Panc1 (cell line): Measurements from ENCODE around the gene AP1S1. TPM values are rescaled to one million over a fixed set of nuclear protein-coding genes. Genes with fewer than 3 reads are reported as not detected.

ENCODE experiments used
- ATAC-seq: fragments of 200-7000 bp; cut with Tn5 transposase; 2 replicates; pipeline ENCODE4 v1.9.1; 2020; ENCODE audit warnings: mild to moderate bottlenecking, moderate library complexity
- BruUV-seq: library from RNA; stranded (reverse); fragments of 400-500 nt; replicated peaks from 2 replicates; lab custom pipeline; 2021; lab: Mats Ljungman, UMichigan
- CTCF ChIA-PET: fragments of 300-600 bp; sonication (Branson Sonifier 250); formaldehyde crosslinking; loops from one replicate; lab custom pipeline; 2022; ENCODE audit warnings: antibody characterized with exemption; lab: Charles Lee
- POLR2A ChIA-PET: fragments of 300-600 bp; sonication (Branson Sonifier 250); formaldehyde crosslinking; loops from one replicate; lab custom pipeline; 2022; ENCODE audit warnings: antibody characterized with exemption; lab: Charles Lee
- DNase-seq: peaks from one replicate; pipeline ENCODE4 v3.0.0-alpha.2; 2010; ENCODE audit warnings: low read depth, low spot score
- H3K27ac ChIP-seq: 2 replicates; pipeline ENCODE4 v1.5.1; 2011; ENCODE audit warnings: mild to moderate bottlenecking, low read length, inconsistent platforms
- H3K27me3 ChIP-seq: fragments of 200-500 bp; sonication (Bioruptor generic); 2 replicates; pipeline ENCODE4 v1.6.0; 2014; ENCODE audit warnings: low read length, inconsistent platforms; ENCODE audit not compliant: control insufficient read depth, insufficient read depth
- H3K36me3 ChIP-seq: fragments of 200-500 bp; sonication (Bioruptor generic); 2 replicates; pipeline ENCODE4 v1.5.1; 2014; ENCODE audit warnings: inconsistent platforms, mild to moderate bottlenecking, low read length, moderate library complexity; ENCODE audit not compliant: control insufficient read depth, insufficient read depth
- H3K4me1 ChIP-seq: 2 replicates; pipeline ENCODE4 v1.5.1; 2011; ENCODE audit warnings: inconsistent platforms, mild to moderate bottlenecking, low read length, moderate library complexity; ENCODE audit not compliant: control insufficient read depth, insufficient read depth
- H3K4me3 ChIP-seq, 2 experiments: 2 replicates each; pipeline ENCODE4 v1.5.1; 2011 to 2012; ENCODE audit warnings: low read depth in 2 of 2, low read length in 2 of 2, mild to moderate bottlenecking in 2 of 2, inconsistent platforms in 1 of 2, moderate library complexity in 1 of 2
- H3K9me3 ChIP-seq: fragments of 200-500 bp; sonication (Bioruptor generic); 2 replicates; pipeline ENCODE4 v1.5.1; 2014; ENCODE audit warnings: low read depth, mild to moderate bottlenecking, inconsistent platforms, low read length, moderate library complexity; ENCODE audit not compliant: control insufficient read depth, insufficient read depth
- POLR2AphosphoS5 ChIP-seq: IDR thresholded peaks from 2 replicates; pipeline ENCODE4 v1.6.1; 2012; ENCODE audit warnings: mild to moderate bottlenecking, low read depth, low read length, moderate library complexity
- SIN3A ChIP-seq: IDR thresholded peaks from 2 replicates; pipeline ENCODE4 v1.6.1; 2012; ENCODE audit warnings: low read depth, mild to moderate bottlenecking, low read length, moderate library complexity, borderline replicate concordance; ENCODE audit not compliant: insufficient read depth
- TCF7L2 ChIP-seq: IDR thresholded peaks from 2 replicates; pipeline ENCODE4 v1.6.1; 2011; ENCODE audit warnings: mild to moderate bottlenecking, low read depth, low read length, inconsistent platforms
- in situ Hi-C: cut with HindIII; loops from 2 replicates; pipeline ENCODE4 v1.10.0; 2016; ENCODE audit warnings: low sequenced_read_pairs, low pct_unique_long_range_greater_than_20kb
- intact Hi-C: fragments of 100-400 bp; cut with micrococcal nuclease; formaldehyde crosslinking; loops from one replicate; pipeline ENCODE4 v1.10.0; 2022; ENCODE audit not compliant: unreplicated experiment
- total RNA-seq: library from RNA; stranded (reverse); gene quantifications from one replicate; pipeline ENCODE4 v1.2.1, GENCODE V29; 2021; ENCODE audit not compliant: unreplicated experiment
- TF ChIP-seq, protein P1 (sequence below): fragments of 450-650 bp; IDR thresholded peaks from 2 replicates; pipeline ENCODE4 v1.5.1; 2017; ENCODE audit warnings: mild to moderate bottlenecking
- TF ChIP-seq, protein P2 (sequence below), 2 experiments: IDR thresholded peaks; 2 replicates each; pipeline ENCODE4 v1.6.1; 2011 to 2012; ENCODE audit warnings: low read depth in 2 of 2, control low read depth in 1 of 2, low read length in 1 of 2, mild to moderate bottlenecking in 1 of 2, moderate library complexity in 1 of 2; ENCODE audit not compliant: insufficient read depth in 1 of 2

The AP1S1 gene
- total RNA-seq, 1 experiment from 2014 or later: 74.2 TPM

DNA sequence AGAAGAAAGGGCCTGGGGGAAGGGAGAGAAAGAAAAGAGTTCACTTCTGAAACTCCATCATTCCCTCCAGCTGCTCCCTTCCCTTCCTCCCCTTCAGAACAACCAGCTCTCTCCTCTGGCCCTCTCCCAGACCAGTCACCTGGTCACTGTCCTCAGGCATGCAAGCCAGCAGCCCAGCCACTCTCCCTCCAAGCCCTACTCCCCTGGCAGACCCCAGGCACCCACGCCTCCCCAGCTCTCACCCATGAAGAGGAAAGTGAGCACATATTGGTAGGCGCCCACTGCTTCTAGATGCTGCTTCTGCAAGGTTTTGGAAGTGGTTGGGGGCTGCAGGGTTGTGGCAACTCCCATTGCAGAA, 46.2 kb downstream of the AP1S1 start:
- H3K27ac ChIP-seq: no peak overlapping the region
- ATAC-seq: 0 out of 2 replicates have a peak, but pooled peaks have one; percentile 26
- BruUV-seq: no TSS peak
- no peak overlapping the region for H3K4me3 ChIP-seq
- peaks cover 5% of the 10 kb centered on the region; the same call in 1 of the 2 replicates for H3K4me1 ChIP-seq
- DNase-seq: no peak
- no peaks in the 10 kb centered on the region for H3K36me3 ChIP-seq
- POLR2A ChIA-PET: interaction anchor here (0.7 kb wide), 1 partner anchor 223 kb away, joined by 5 read pairs; no protein-coding TSS in a partner anchor
- H3K9me3 ChIP-seq: no peaks in the 10 kb centered on the region
- CTCF ChIA-PET: no interaction called here
- intact Hi-C loops (no loop called here), in situ Hi-C loops (no loop called here)
- no peaks in the 10 kb centered on the region for H3K27me3 ChIP-seq
- TF ChIP-seq, protein P1, sequence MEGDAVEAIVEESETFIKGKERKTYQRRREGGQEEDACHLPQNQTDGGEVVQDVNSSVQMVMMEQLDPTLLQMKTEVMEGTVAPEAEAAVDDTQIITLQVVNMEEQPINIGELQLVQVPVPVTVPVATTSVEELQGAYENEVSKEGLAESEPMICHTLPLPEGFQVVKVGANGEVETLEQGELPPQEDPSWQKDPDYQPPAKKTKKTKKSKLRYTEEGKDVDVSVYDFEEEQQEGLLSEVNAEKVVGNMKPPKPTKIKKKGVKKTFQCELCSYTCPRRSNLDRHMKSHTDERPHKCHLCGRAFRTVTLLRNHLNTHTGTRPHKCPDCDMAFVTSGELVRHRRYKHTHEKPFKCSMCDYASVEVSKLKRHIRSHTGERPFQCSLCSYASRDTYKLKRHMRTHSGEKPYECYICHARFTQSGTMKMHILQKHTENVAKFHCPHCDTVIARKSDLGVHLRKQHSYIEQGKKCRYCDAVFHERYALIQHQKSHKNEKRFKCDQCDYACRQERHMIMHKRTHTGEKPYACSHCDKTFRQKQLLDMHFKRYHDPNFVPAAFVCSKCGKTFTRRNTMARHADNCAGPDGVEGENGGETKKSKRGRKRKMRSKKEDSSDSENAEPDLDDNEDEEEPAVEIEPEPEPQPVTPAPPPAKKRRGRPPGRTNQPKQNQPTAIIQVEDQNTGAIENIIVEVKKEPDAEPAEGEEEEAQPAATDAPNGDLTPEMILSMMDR: no peak
- TF ChIP-seq, protein P2, sequence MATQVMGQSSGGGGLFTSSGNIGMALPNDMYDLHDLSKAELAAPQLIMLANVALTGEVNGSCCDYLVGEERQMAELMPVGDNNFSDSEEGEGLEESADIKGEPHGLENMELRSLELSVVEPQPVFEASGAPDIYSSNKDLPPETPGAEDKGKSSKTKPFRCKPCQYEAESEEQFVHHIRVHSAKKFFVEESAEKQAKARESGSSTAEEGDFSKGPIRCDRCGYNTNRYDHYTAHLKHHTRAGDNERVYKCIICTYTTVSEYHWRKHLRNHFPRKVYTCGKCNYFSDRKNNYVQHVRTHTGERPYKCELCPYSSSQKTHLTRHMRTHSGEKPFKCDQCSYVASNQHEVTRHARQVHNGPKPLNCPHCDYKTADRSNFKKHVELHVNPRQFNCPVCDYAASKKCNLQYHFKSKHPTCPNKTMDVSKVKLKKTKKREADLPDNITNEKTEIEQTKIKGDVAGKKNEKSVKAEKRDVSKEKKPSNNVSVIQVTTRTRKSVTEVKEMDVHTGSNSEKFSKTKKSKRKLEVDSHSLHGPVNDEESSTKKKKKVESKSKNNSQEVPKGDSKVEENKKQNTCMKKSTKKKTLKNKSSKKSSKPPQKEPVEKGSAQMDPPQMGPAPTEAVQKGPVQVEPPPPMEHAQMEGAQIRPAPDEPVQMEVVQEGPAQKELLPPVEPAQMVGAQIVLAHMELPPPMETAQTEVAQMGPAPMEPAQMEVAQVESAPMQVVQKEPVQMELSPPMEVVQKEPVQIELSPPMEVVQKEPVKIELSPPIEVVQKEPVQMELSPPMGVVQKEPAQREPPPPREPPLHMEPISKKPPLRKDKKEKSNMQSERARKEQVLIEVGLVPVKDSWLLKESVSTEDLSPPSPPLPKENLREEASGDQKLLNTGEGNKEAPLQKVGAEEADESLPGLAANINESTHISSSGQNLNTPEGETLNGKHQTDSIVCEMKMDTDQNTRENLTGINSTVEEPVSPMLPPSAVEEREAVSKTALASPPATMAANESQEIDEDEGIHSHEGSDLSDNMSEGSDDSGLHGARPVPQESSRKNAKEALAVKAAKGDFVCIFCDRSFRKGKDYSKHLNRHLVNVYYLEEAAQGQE (IDR thresholded peaks at IDR 0.05; ENCODE audit: insufficient read depth in 1 of 2, low read depth in 2 of 2, low read length in 1 of 2): no peak
- TF ChIP-seq SIN3A: no peak
- TF ChIP-seq TCF7L2: no peak
- no peak for TF ChIP-seq POLR2AphosphoS5

DNA sequence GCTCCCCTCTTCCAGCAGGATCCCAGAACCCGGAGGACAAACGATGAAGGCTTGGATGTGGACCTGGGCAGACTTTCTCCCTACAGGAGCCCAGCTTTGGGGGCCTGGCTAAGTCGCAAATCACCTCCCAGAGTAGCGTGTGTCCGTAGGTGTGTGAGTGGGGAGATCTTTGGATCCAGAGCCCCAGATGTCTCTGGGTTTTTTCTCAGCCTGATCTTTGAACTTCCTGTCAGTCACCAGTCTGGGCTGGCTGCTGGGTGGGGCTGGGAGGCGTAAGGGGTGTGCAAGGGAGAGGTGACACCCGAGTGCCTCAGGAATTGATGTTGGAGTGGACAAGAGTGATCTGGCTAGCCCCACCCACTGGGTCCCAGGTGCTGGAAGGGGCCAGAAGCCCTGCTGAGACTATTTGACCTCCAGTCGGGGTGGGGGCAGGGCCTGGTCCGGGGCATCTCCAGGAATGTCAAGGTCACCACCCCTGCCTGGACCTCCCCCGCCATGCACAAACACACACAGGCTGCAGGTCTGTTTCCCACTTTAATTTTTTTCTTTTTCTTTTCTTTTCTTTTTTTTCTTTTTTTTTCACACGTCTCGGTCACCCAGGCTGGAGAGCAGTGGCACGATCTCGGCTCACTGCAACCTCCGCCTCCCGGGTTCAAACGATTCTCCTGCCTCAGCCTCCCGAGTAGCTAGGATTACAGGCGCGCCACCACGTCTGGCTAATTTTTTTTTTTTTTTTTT, 46.8 kb downstream of the AP1S1 start, which contains the start of gene MOGAT3:
TSS of gene MOGAT3 (minus strand) at position 175 of the 738 bp plus-strand sequence. CDS start 182 bp downstream, outside the sequence.
- ChIA-PET POLR2A (no interaction called here), CTCF (no interaction called here)
- ATAC-seq: peak; percentile 26; the same call in 1 of the 2 replicates
- no TSS peak for BruUV-seq
- Histone ChIP-seq H3K9me3 (no peaks in the 10 kb centered on the region), H3K4me3 (no peak within 1 kb of the TSS), H3K27ac (no peak within 1 kb of the TSS), H3K27me3 (no peaks in the 10 kb centered on the region), H3K4me1 (peaks cover 5% of the 10 kb centered on the region; the same call in 1 of the 2 replicates), H3K36me3 (no peaks in the 10 kb centered on the region)
- TF ChIP-seq POLR2AphosphoS5 (no peak), SIN3A (no peak), TCF7L2 (no peak)
- TF ChIP-seq, protein P2 (IDR thresholded peaks at IDR 0.05; ENCODE audit: insufficient read depth in 1 of 2, low read depth in 2 of 2, low read length in 1 of 2): no peak
- TF ChIP-seq, protein P1: no peak
- in situ Hi-C loops (no loop called here), intact Hi-C loops (no loop called here)
- DNase-seq: no peak
